GM21423 (cell line): Measurements from ENCODE around the gene SVEP1.

Experiments
- ATAC-seq: cut with Tn5 transposase; IDR thresholded peaks from one replicate; pipeline ENCODE4 v1.9.1; 2021; ENCODE audit warnings: mild to moderate bottlenecking, moderate library complexity; ENCODE audit not compliant: unreplicated experiment

The SVEP1 gene

GRCh38 chr9:110328763-110329162 is 250.8 kb downstream of the SVEP1 start:
- ATAC-seq = no peak

- no peak for ATAC-seq
Observed at GRCh38 chr9:110327716-110328115, 251.8 kb downstream of the SVEP1 start.

DNA sequence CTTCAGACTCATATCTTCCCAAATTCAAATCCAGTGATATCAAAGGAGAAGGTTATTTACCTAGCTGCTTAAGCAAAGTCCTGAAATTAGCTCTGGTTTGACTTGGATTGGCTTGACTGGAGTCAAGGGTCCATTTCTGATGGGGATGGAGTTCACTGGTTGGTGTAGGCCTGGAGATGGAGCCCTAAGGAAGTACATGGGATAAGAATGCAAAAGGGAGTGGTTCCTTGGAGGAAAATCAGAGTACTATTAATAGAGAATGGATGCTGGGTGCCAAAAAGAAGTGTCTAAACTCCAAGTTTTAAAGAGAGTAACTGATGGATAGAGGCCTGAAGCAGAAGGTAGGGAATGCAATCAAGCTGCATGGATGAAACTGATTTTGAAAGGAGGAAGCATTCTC is 255.7 kb downstream of the SVEP1 start:
- ATAC-seq = no peak

- no peak for ATAC-seq
Observed at GRCh38 chr9:110320651-110321445, 258.7 kb downstream of the SVEP1 start.

DNA sequence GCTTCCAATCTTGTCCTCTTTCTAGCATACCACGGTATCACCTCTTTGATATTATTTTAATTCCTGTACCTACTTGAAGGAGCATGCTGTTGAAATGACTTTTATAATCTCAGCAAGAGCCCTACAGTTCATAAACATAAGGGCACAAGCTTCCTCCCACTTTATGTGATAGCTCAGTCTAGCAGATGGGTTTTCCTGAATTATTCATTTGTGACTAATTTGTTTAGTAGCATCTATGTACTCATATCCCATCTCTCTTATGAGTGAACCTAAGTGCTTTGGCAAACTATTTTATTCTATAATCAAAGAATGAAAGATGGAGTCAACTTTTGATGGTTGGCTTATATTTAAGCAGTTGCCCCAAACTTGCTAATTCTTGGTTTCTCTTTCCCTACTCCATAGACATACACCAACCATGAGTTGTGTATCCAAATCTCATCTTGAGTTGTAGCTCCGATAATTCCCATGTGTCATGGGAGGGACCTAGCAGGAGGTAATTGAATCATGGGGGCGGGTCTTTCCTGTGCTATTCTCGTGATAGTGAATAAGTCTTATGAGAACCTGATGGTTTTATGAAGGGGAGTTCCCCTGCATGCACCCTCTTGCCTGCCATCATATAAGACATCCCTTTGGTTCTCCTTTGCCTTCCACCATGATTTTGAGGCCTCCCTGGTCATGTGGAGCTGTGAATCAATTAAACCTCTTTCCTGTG is 259.6 kb downstream of the SVEP1 start:
- ATAC-seq = no peak

GRCh38 chr9:110317911-110318310 is 261.6 kb downstream of the SVEP1 start:
- no peak for ATAC-seq

DNA sequence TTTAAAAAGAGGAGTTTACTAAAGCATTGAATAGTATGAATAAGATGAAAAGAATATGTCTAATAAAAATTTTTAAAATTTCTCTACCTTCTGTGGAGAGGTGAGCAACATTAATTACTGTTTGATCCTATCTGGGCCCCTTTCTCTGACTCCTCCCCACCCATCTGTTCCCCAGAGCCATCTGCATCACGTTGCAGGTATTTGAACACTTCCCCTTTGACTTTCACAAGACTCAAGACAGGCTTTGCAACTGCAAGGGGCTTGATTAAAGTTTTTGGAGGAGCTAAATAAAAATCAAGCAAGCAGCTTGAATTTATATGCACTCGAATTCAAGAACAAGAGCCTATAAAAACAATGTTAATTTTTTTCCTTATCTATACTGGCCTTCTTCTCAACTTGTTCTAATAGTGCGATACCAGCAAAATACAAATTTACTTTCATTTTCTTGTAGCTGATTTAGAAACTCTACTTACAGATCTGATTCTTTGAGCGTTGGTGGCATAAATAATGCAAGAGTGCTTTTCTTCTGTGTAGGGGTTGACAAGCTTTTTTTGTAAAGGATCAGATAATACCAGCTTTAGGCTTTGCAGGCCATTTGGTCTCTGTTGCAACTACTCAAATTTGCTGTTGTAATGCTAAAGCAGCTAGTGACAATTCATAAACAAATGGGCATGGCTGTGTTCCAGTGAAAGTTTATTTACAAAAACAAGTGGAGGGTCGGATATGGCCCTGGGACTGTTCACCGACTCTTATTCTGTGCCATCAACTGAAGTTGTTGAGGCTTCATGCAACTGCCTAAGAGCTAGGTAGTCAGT is 263.1 kb downstream of the SVEP1 start:
- peak; percentile 95 for ATAC-seq
